ENCODE measurements around the gene MANSC1.

DNA sequence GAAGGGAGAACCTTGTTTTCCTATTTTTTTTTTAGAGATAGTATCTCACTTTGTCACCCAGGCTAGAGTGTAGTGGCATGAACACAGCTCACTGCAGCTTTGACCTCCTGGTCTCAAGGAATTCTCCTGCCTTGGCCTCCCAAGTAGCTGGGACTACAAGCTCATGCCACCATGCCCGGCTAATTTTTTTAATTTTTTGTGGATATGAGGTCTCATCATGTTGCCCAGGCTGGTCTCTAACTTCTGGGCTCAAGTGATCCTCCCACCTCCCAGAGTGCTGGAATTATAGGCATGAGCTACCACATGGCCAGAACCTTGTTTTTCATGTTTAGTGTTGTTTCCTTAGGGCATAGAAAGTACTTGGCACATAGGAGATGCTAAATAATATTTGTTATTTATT lies 13.5 kb downstream of the MANSC1 start:
- TF ChIP-seq, protein P1, sequence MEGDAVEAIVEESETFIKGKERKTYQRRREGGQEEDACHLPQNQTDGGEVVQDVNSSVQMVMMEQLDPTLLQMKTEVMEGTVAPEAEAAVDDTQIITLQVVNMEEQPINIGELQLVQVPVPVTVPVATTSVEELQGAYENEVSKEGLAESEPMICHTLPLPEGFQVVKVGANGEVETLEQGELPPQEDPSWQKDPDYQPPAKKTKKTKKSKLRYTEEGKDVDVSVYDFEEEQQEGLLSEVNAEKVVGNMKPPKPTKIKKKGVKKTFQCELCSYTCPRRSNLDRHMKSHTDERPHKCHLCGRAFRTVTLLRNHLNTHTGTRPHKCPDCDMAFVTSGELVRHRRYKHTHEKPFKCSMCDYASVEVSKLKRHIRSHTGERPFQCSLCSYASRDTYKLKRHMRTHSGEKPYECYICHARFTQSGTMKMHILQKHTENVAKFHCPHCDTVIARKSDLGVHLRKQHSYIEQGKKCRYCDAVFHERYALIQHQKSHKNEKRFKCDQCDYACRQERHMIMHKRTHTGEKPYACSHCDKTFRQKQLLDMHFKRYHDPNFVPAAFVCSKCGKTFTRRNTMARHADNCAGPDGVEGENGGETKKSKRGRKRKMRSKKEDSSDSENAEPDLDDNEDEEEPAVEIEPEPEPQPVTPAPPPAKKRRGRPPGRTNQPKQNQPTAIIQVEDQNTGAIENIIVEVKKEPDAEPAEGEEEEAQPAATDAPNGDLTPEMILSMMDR (IDR thresholded peaks at IDR 0.05): no peak
- TF ChIP-seq POLR2A (IDR thresholded peaks at IDR 0.05) (no peak), EP300 (IDR thresholded peaks at IDR 0.05) (no peak), POLR2AphosphoS5 (IDR thresholded peaks at IDR 0.05) (no peak)

All from gastroesophageal sphincter (tissue), 3 donors.